ENCODE results near the gene RNASEH2A.

- TF ChIP-seq CTCF (IDR thresholded peaks at IDR 0.05) (peak in 2 of 4 experiments; percentile 9 to 14), POLR2A (IDR thresholded peaks at IDR 0.05) (peak; percentile 95)
These were observed 4.7 kb upstream of the RNASEH2A start, which contains the start of the genes PRDX2 and THSD8 for GRCh38 chr19:12801466-12802266.
